Activated gamma-delta T cell treated with Interleukin-2 at 50 U/mL for 16 hours (primary cell): ENCODE measurements around the gene HIKESHI.
"Not testable (repeated sequence)": the region's sequence is repeated elsewhere in the genome, so short reads cannot be mapped to it uniquely, and the experiment has no call there.

Source experiments
- DNase-seq: peaks from one replicate; pipeline ENCODE4 v3.0.0-alpha.2; 2020

HIKESHI gene, protein sequence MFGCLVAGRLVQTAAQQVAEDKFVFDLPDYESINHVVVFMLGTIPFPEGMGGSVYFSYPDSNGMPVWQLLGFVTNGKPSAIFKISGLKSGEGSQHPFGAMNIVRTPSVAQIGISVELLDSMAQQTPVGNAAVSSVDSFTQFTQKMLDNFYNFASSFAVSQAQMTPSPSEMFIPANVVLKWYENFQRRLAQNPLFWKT

DNA sequence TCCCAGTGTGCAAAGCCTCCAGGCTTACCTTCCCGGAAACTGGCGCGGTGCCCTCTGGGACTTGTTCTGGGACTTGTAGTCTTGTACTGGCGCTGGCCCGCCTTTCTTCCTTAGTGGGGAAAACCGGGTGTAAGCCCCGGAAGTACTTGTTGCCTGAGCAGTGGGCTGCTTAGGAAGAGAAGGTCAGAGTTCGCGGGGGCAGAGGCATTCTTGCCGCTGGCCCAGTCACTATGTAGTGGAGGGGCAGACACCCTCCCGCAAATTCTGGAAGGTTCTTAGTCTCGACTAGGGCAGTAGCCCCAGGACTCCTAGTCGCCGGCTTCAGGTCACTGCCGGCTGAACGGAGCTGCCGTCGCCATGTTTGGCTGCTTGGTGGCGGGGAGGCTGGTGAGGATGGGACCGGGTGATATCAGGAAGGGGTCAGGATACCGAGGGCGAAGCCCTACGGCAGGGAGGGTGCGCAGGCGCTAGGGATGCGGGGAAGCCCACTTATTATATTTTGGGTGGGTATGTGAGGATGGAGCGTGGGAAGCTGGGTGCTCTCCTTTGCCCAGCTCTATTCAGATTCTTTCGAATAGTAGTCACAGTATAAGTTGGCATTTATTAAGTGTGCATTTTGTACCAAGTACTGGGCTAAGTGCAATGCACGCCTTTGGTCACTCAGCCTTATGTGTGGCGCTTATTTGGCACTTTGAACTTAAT, at the start of gene HIKESHI:
TSS of gene HIKESHI (plus strand) at position 149 of the 702 bp plus-strand sequence. CDS start at position 358, 209 bp downstream.
- peak; percentile 90 for DNase-seq

GRCh38 chr11:86255896-86256295, 46.1 kb upstream of the HIKESHI start:
- DNase-seq = no peak

GRCh38 chr11:86256608-86257007, 45.4 kb upstream of the HIKESHI start:
- DNase-seq = no peak

- no peak for DNase-seq
Measured at GRCh38 chr11:86257446-86257845, 44.6 kb upstream of the HIKESHI start.

GRCh38 chr11:86259730-86260129, 42.3 kb upstream of the HIKESHI start:
- no peak for DNase-seq

DNA sequence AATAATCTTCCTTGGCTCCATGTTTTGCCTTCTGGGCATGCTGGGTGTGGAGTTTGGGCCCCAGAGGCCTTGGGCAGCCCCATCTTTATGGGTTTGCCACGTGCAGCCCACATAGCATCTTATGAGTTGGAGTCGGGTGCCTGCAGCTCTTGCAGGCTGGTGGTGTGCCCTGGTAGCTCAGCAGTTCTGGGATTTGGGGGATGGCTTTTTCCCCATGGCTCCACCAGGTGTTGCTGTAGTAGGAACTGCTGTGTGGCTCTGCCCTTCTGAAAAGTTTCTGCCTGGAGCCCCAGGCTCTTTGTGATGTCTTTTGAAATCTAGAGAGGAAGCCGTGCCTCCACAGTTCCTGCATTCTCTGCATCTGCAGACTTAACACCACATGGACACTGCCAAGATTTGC, 40.7 kb upstream of the HIKESHI start:
- DNase-seq = no peak

GRCh38 chr11:86262387-86262786, 39.7 kb upstream of the HIKESHI start:
- DNase-seq = no peak

DNA sequence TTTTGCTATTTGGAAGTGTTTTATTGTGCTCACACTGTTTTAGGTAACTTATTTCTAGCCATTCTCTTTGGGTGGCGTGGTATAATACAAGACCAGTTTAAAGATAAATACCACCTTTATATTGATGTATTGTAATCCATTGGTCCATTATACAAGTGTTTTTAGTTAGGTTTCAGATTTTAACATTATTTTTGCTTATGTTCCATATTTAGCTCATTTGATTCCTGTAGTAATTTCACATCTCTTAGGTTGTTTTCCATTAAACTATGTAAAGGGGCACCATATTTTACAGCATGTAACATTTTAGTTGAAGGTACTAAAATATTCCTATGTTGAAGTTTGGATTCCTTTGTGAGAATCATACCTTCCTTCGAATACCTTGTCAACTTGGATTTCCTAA, 37.4 kb upstream of the HIKESHI start:
- DNase-seq = no peak

- DNase-seq = no peak
Measured at GRCh38 chr11:86265194-86265593, 36.8 kb upstream of the HIKESHI start.

- no peak for DNase-seq
Measured at GRCh38 chr11:86269645-86270044, 32.4 kb upstream of the HIKESHI start.

DNA sequence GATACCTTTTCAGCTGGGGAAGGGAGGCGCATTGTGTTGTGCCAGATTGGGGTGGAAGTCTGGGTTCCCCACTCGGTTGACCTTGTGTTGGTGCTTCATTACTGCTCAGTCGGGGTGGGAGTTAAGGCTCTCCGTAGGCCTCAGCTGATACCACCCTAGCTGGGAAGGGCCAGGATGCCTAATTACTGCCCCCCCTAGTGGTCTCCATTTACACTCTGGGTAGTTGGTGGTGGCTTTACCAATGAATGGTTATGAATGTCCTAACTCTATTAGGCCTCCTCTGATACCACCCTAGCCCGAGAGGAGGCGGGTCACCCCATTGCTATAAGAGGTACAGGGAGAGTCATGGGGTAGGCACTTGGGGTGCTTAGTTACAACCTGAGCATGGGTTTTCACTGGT, 27.5 kb upstream of the HIKESHI start:
- DNase-seq = no peak

GRCh38 chr11:86274999-86275398, 27.0 kb upstream of the HIKESHI start:
- DNase-seq = no peak

DNA sequence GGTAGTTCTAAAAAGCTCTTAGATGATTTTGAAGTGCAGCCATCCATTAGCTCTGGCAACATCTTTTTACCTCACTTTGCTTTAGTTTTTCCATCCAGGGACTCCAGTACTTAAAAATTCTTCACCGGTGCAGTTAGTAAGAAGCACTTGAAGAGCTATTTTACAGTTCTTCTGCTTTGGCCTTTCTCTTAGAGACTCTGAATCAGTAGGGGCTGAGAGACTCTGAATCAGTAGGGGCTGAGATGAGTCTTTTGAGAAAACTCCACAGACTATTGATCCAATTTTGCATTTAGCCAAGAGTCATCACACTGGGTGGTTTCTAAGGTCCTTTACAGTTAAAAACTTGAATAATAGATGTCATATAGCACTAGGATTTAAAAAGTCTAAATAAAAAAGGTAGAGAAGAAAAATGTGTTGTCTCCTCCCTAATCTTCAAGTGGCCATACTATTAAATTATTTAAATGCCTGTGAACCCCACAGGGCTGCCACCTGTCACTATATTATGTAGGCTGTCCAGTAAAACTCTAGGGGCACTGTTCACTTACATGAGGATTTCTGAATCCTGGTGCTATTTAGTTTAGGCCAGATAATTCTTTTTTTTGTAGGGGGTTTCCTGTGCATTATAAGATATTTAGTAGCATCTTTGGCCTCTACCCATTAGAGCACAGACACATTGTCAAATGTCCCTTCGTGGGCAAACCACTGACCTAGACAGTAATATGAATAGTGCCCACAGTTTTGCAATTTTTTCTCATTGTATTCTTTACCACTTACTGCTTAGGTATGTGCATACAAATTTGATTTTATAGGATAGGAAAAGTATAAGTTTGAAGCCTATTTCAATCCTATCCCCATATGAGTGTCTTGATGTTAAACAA, 26.3 kb upstream of the HIKESHI start:
- DNase-seq = no peak

GRCh38 chr11:86277741-86278140, 24.3 kb upstream of the HIKESHI start:
- no peak for DNase-seq

DNA sequence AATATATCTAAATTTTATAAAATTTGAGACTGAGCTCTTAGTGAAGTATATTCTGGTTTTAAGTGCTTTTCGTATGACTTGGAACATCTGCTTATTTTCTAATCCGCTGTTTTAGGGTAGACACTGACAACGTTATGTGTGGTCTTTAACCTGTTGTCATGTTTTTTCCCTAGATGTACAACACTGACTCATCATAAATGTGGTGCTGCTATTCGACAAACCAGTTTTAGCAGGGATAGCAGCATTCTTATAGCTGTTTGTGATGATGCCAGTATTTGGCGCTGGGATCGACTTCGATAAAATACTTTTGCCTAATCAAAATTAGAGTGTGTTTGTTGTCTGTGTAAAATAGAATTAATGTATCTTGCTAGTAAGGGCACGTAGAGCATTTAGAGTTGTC, 23.8 kb upstream of the HIKESHI start:
- DNase-seq = no peak

DNA sequence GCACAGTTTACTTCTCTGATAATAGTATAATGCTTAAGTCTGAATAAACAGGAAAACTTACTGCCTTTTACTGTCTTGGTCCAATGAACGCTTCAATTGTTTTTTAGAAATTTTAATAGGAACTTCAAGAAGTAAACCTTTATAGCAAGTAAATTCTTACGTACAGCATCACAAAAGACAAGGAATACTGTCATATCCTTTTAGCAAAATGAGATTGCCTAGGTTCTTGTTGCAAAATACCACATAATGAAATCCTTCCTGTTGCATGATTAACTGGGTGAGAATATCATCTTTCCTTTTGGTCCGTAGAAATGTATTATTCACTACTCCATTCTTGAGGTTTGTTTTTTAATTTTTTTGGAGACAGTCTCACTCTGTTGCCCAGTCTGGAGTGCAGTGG, 22.3 kb upstream of the HIKESHI start:
- no peak for DNase-seq

- DNase-seq = no peak
Measured at GRCh38 chr11:86287468-86287796, 14.6 kb upstream of the HIKESHI start.

- DNase-seq = no peak
Measured at GRCh38 chr11:86288776-86289507, 13.1 kb upstream of the HIKESHI start.

GRCh38 chr11:86289508-86290280, 12.3 kb upstream of the HIKESHI start:
- not testable (repeated sequence) for DNase-seq

GRCh38 chr11:86291466-86292262, 10.4 kb upstream of the HIKESHI start:
- DNase-seq = peak; percentile 52

GRCh38 chr11:86292912-86293616, 9.0 kb upstream of the HIKESHI start:
- no peak for DNase-seq
